NCI-H82 (cell line): ENCODE measurements around the gene CKLF.
"Not testable (repeated sequence)": the region's sequence is repeated elsewhere in the genome, so short reads cannot be mapped to it uniquely, and the experiment has no call there.

Source experiments
- DNase-seq: peaks from one replicate; lab custom pipeline; 2025; lab: John Stamatoyannopoulos, UW

The CKLF gene

GRCh38 chr16:66569827-66570405 lies 17.5 kb downstream of the CKLF start:
- no peak for DNase-seq

- no peak for DNase-seq
Measured at GRCh38 chr16:66572356-66572755, 20.0 kb downstream of the CKLF start.

GRCh38 chr16:66574081-66574480 lies 21.7 kb downstream of the CKLF start:
- no peak for DNase-seq

DNA sequence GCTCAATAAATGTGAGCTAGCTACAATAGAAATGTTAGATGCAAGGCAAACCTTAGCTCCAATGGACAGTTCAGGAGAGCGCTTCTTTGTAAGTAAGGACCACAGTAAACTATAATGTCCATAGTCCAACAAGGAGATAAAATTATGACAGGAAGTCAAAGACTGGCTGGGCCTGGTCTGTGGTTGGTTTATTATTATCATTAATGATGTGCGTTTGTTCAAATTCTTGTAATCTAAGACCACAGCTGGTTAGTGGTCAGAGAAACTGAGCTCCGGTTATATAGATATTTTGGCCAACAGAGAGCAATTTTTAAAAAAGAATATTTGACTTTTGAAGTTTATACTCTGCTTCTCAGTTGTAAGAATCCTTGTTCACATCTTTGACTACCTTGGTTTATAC lies 22.2 kb downstream of the CKLF start:
- no peak for DNase-seq

GRCh38 chr16:66575060-66575459 lies 22.7 kb downstream of the CKLF start:
- DNase-seq = no peak

DNA sequence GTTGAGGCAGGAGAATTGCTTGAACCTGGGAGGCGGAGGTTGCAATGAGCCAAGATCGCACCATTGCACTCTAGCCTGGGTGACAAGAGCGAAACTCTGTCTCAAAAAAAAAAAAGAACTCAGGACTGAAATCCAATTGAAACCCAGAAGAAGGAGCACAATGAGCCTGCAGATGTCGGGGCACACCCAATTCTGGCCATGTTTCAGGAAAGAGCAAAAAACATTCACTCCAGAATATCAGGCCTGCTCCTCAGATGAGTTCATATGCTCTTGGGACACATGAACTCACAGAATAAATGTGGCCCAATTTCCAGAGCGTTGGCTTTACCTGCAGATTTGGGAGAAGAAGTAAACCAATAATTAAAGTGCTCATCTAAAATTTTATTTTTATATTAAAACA lies 23.9 kb downstream of the CKLF start:
- DNase-seq = no peak

DNA sequence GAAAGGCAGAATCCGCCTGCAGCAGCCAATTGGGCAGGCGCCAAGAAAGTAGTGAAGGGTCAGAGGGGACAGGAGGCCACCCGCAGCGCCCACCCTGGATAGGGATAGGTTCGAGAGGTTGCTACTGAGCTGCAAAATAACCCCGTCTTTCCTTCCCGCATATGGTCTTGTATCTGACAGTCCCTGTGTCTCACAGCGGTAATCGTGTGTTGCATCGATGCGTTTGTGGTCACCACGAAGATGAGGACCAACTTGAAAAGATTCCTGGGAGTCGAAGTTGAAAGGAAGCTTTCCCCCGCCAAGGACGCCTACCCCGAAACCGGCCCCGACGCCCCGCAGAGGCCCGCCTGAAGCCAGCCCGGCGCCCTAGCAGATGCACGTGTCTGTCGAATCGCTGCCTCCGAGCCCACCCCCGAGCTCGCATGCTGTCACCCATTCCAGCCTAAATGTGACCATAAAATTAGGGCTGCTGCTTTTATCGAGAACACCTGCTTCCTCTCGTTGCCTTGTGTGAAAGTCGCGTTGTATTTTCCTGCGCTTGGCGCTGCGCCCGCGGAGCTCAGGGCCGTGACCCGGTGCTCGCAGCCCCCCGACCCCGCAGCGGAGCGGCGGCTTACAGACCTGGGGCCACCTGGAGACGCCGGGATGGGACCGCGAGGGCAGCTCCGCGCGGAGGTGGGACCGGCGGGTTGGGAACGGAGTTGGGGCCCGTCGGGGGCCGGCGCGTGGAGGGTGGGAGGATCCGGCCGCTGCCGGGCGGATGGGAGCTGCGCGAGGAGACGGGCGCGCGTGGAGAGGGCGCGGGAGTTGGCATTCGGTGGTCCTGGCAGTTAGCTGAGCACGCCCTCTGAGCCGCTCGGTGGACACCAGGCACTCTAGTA lies 26.5 kb downstream of the CKLF start, which contains the start of gene CMTM2:
Gene CMTM2 (plus strand): TSS at position 813 of the 881 bp plus-strand sequence. CDS start 145 bp downstream, outside the sequence.
- no peak for DNase-seq

GRCh38 chr16:66580605-66581209 lies 28.3 kb downstream of the CKLF start:
- peak; percentile 30 for DNase-seq

GRCh38 chr16:66581246-66581952 lies 29.0 kb downstream of the CKLF start:
- no peak for DNase-seq

DNA sequence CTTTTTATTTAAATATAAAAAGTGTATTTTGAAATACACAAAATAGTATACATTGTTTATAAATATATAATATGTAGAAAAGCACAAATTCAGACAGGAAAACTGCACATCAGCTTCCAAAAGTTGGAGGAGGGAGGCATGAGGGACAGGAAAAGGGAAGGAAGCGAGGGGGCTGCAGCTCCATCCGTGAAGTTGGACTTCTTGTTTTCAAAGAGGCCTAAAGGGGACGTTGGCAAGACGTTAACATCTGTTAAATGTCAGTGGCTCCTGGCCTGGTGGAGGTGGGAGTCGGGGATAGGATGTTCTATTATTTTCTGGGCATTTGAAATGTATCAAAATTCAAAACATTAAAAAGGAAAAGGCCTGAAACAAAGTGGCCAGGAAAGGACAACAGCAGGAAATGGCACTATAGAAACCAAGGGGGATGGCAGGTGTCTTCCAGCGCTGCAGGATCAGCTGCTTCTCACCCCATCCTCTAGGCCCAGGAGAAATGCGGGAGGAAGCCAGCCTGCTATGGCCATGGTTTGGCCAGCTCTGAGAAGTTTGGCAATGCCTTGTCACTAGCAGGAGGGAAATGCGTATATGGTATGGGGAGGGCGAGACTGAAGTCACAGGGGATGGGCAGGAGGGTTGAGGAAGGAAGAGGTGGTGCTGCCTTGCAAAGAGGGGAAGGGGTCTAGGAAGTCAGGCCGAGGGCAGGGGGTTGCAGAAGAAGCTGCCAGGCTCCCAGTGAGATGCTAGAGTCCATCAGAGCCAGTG lies 33.3 kb downstream of the CKLF start:
- no peak for DNase-seq

DNA sequence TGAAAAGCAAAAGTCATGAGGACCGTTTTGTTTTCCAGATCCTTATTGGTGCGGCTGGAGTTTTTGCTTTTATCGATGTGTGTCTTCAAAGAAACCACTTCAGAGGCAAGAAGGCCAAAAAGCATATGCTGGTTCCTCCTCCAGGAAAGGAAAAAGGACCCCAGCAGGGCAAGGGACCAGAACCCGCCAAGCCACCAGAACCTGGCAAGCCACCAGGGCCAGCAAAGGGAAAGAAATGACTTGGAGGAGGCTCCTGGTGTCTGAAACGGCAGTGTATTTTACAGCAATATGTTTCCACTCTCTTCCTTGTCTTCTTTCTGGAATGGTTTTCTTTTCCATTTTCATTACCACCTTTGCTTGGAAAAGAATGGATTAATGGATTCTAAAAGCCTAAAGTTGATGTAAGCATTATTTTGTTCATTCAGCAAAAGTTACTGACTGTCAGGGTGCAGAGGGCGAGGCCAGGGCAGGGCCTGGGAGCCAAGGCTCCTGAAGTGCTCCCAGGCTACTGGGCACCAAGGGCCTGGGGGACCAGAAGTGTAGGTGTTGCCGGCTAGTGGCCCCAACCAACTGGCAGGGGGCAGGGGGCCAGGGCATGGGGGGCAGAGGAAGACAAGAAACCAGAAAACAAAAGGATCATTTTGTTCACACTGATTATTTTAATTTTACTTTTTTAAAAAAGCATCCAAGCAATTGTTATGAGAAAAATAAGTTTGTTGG lies 35.7 kb downstream of the CKLF start:
- no peak for DNase-seq

DNA sequence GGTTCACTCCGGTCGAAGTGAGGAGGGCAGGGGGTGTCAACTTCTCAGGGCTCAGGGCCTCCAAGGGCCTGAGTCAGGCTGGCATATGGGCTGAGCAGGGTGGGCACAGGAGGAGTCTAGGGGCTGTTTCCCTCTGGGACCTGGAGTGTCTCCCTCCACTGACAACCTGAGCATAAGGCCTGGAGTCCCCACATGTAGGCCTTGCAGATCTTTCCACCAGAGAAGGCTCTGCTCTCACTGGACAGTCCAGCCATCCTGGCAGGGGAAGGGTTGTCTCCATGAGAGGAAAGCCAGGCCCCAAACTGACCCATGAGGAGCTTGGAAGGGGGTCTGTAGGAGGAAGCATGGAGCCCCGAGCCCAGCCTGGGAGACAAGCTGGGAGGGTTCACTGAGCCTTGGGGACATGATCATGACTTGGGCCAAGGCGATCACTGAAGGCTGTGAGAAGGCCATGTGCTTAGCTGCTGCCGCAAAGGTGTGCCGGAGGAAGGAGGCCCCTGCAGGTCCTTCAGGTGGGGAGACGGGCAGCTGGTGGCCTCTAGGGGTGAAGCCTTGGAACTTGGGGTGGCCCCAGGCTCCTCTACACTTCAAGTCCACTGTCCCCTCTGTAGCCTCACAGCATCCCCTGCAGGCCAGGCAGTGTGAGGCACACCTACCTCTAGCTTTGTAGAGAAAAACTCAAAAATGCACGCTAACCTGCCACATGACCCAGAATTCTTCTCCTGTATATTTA lies 36.8 kb downstream of the CKLF start:
- DNase-seq = no peak

- DNase-seq = no peak
Measured at GRCh38 chr16:66590322-66590721, 37.9 kb downstream of the CKLF start.

DNA sequence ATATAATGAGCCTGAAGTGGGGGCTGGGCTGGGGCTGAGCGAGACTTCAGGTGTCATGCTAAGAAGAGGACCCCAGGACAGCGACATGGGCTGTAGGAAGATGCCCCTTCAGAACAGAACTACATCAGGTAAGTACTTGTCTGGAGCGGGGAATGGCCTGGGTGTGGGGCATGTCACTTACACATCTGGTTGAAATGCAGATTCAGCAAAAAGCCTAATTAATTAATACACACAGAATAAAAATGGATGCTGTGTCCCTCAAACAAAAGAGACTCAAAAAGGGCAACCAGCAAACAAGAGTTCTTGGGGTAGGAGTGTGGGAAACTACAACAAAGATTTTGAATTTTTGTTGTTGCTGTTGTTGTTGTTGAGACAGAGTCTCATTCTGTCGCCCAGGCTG lies 38.6 kb downstream of the CKLF start:
- DNase-seq = no peak

GRCh38 chr16:66592241-66592640 lies 39.9 kb downstream of the CKLF start:
- DNase-seq = no peak

DNA sequence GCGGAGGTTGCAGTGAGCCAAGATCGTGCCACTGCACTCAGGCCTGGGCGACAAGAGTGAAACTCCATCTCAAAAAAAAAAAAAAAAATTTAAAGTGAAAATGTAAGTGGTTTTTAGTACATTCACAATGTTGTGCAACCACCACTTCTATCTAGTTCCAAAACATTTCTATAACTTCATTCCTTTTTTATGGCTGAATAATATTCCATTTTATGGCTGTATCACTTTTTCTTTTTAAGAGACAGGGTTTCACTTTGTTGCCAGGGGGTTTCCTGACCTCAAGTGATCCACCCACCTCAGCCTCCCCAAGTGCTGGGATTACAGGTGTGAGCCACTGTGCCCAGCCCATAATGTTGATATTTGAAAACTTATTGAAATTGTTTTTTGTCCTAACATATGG lies 40.4 kb downstream of the CKLF start:
- DNase-seq = no peak

GRCh38 chr16:66594739-66595138 lies 42.4 kb downstream of the CKLF start:
- DNase-seq = no peak

- not testable (repeated sequence) for DNase-seq
Measured at GRCh38 chr16:66596559-66596958, 44.2 kb downstream of the CKLF start.

GRCh38 chr16:66596986-66597848 lies 44.8 kb downstream of the CKLF start:
- no peak for DNase-seq
